Measurements from ENCODE around the gene FBLN5. TPM values are rescaled to one million over a fixed set of nuclear protein-coding genes. Genes with fewer than 3 reads are reported as not detected.

FBLN5 gene
- total and polyA plus RNA-seq, 2 donors (not counting 1 experiment from before 2014, with no cell fraction given) = 33.4 to 47.5 TPM

DNA sequence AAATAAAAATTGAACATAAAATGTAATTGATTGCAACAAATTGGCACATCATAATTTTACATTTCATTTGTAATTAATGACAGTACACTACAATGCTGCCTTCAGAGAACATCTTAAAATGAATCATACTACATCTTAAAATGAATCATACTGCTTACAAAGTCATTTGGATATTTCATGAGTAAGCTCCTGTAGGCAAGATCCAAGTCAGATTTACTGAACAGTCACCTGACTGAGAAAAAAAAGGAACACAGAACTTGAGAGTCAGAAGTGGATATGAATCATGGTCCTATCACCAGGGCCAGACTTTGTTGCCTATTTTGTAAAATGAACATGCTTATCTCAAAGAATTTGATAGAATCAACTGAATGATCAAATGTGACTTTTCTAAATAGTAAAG, 32.7 kb upstream of the FBLN5 start:
- Histone ChIP-seq H3K4me2 (ENCODE audit: extremely low read depth, insufficient read depth, low read length) (no peak overlapping the region), H3K9ac (ENCODE audit: insufficient read depth, low read length) (no peak overlapping the region), H3K36me3 (ENCODE audit: control insufficient read depth, insufficient read depth, low read length) (no peaks in the 10 kb centered on the region), H3K79me2 (ENCODE audit: control insufficient read depth, insufficient read depth, low read length) (no peaks in the 10 kb centered on the region), H3K27ac (ENCODE audit: insufficient read depth, low read length) (no peak overlapping the region), H3K27me3 (ENCODE audit: control insufficient read depth, insufficient read depth, low read length) (no peaks in the 10 kb centered on the region), H3K9me3 (ENCODE audit: control insufficient read depth, insufficient read depth, low read depth, low read length) (no peaks in the 10 kb centered on the region), H3K4me1 (ENCODE audit: control insufficient read depth, extremely low read depth, insufficient read depth, low read length) (peaks cover 6% of the 10 kb centered on the region), H3K4me3 (replicated peaks in 1 of 4; ENCODE audit: control extremely low read depth in 1 of 4, insufficient read depth in 1 of 4, low read depth in 3 of 4, low read length in 4 of 4) (no peak overlapping the region), H2AFZ (ENCODE audit: low read length) (no peak overlapping the region), H4K20me1 (ENCODE audit: control insufficient read depth, extremely low read depth, insufficient read depth, low read length) (no peaks in the 10 kb centered on the region)
- DNase-seq (ENCODE audit: low read depth in 2 of 2) = peak; percentile 88 to 97
- TF ChIP-seq, protein P1, sequence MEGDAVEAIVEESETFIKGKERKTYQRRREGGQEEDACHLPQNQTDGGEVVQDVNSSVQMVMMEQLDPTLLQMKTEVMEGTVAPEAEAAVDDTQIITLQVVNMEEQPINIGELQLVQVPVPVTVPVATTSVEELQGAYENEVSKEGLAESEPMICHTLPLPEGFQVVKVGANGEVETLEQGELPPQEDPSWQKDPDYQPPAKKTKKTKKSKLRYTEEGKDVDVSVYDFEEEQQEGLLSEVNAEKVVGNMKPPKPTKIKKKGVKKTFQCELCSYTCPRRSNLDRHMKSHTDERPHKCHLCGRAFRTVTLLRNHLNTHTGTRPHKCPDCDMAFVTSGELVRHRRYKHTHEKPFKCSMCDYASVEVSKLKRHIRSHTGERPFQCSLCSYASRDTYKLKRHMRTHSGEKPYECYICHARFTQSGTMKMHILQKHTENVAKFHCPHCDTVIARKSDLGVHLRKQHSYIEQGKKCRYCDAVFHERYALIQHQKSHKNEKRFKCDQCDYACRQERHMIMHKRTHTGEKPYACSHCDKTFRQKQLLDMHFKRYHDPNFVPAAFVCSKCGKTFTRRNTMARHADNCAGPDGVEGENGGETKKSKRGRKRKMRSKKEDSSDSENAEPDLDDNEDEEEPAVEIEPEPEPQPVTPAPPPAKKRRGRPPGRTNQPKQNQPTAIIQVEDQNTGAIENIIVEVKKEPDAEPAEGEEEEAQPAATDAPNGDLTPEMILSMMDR (conservative IDR thresholded peaks at IDR 0.05 in 1 of 2, IDR thresholded peaks at IDR 0.05 in 1 of 2; ENCODE audit: low read depth in 1 of 2, low read length in 2 of 2) = no peak
- no peak for TF ChIP-seq EZH2 (IDR thresholded peaks at IDR 0.05; ENCODE audit: low read length, missing control alignments)

DNA sequence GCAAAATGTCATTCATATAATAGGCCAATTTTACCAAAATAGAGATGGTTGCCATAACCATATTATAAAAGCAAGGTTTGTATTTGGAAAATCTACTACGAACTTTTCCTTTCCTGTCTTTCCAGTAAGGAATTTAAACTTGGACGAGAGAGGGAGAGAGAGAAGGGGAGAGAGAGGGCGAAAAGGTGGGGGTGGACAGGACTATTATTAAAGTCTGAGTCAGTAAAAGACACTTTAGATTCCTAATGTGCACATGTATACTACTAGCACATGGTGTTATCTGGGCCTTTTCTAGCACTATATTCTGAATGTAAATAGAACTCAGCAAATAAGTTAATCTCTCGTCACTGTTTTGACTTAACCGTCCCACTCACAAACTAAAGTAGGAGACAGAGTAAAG, 30.4 kb upstream of the FBLN5 start:
- Histone ChIP-seq H2AFZ (ENCODE audit: low read length) (no peak overlapping the region), H3K79me2 (ENCODE audit: control insufficient read depth, insufficient read depth, low read length) (no peaks in the 10 kb centered on the region), H3K4me3 (replicated peaks in 1 of 4; ENCODE audit: control extremely low read depth in 1 of 4, insufficient read depth in 1 of 4, low read depth in 3 of 4, low read length in 4 of 4) (no peak overlapping the region), H3K9ac (ENCODE audit: insufficient read depth, low read length) (no peak overlapping the region), H3K4me1 (ENCODE audit: control insufficient read depth, extremely low read depth, insufficient read depth, low read length) (peaks cover 6% of the 10 kb centered on the region), H3K27me3 (ENCODE audit: control insufficient read depth, insufficient read depth, low read length) (no peaks in the 10 kb centered on the region), H3K27ac (ENCODE audit: insufficient read depth, low read length) (no peak overlapping the region), H4K20me1 (ENCODE audit: control insufficient read depth, extremely low read depth, insufficient read depth, low read length) (no peaks in the 10 kb centered on the region), H3K9me3 (ENCODE audit: control insufficient read depth, insufficient read depth, low read depth, low read length) (no peaks in the 10 kb centered on the region), H3K4me2 (ENCODE audit: extremely low read depth, insufficient read depth, low read length) (no peak overlapping the region), H3K36me3 (ENCODE audit: control insufficient read depth, insufficient read depth, low read length) (peaks cover 2% of the 10 kb centered on the region)
- peak in 1 of 2 donors; percentile 77 for DNase-seq (ENCODE audit: low read depth in 2 of 2)
- TF ChIP-seq, protein P1 (conservative IDR thresholded peaks at IDR 0.05 in 1 of 2, IDR thresholded peaks at IDR 0.05 in 1 of 2; ENCODE audit: low read depth in 1 of 2, low read length in 2 of 2) = no peak

DNA sequence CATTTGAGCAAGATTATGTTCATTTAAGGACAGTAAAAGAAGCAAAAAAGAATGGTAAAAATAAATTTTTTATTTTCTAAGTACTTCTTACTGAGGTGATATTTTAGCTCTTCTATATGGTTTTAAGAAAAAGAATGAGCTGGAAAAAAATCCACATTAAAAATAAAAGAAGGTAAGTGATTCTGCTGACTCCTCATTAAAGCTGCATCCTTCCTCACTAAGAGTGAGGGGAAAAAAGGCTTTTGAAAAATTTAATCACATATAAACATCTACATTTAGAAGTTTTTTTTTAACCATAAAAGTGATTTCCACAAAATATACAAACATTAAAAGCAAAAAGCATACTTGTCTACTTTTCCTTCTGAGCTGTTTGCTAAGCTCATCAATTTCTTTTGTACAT, 28.3 kb upstream of the FBLN5 start:
- Histone ChIP-seq H3K79me2 (ENCODE audit: control insufficient read depth, insufficient read depth, low read length) (no peaks in the 10 kb centered on the region), H2AFZ (ENCODE audit: low read length) (no peak overlapping the region), H3K36me3 (ENCODE audit: control insufficient read depth, insufficient read depth, low read length) (peaks cover 2% of the 10 kb centered on the region), H3K4me2 (ENCODE audit: extremely low read depth, insufficient read depth, low read length) (no peak overlapping the region), H3K4me3 (replicated peaks in 1 of 4; ENCODE audit: control extremely low read depth in 1 of 4, insufficient read depth in 1 of 4, low read depth in 3 of 4, low read length in 4 of 4) (no peak overlapping the region), H3K9ac (ENCODE audit: insufficient read depth, low read length) (no peak overlapping the region), H3K27me3 (ENCODE audit: control insufficient read depth, insufficient read depth, low read length) (no peaks in the 10 kb centered on the region), H4K20me1 (ENCODE audit: control insufficient read depth, extremely low read depth, insufficient read depth, low read length) (no peaks in the 10 kb centered on the region), H3K27ac (ENCODE audit: insufficient read depth, low read length) (no peak overlapping the region), H3K4me1 (ENCODE audit: control insufficient read depth, extremely low read depth, insufficient read depth, low read length) (peaks cover 6% of the 10 kb centered on the region), H3K9me3 (ENCODE audit: control insufficient read depth, insufficient read depth, low read depth, low read length) (no peaks in the 10 kb centered on the region)
- no peak for DNase-seq (ENCODE audit: low read depth in 2 of 2)
- TF ChIP-seq, protein P1 (conservative IDR thresholded peaks at IDR 0.05 in 1 of 2, IDR thresholded peaks at IDR 0.05 in 1 of 2; ENCODE audit: low read depth in 1 of 2, low read length in 2 of 2) = no peak
- no peak for TF ChIP-seq EZH2 (IDR thresholded peaks at IDR 0.05; ENCODE audit: low read length, missing control alignments)

Data from fibroblast of lung (primary cell).